GM12801 (cell line): ENCODE results near the gene CPAMD8.

Experiments used
- CTCF ChIP-seq: IDR thresholded peaks from one replicate; pipeline ENCODE4 v1.5.1; 2011; ENCODE audit warnings: control low read depth; ENCODE audit not compliant: insufficient read length; ENCODE audit errors: extremely low read depth

Gene CPAMD8

GRCh38 chr19:17054746-17055145, 28.1 kb upstream of the CPAMD8 start:
- TF ChIP-seq CTCF = no peak

- no peak for TF ChIP-seq CTCF
Observed at GRCh38 chr19:17052439-17052838, 25.8 kb upstream of the CPAMD8 start.

- no peak for TF ChIP-seq CTCF
Observed at GRCh38 chr19:17049711-17050280, 23.2 kb upstream of the CPAMD8 start.

- TF ChIP-seq CTCF = no peak
Observed at GRCh38 chr19:17048885-17049453, 22.4 kb upstream of the CPAMD8 start.

- no peak for TF ChIP-seq CTCF
Observed at GRCh38 chr19:17045907-17046502, 19.4 kb upstream of the CPAMD8 start.

GRCh38 chr19:17043744-17044143, 17.1 kb upstream of the CPAMD8 start:
- TF ChIP-seq CTCF = no peak

GRCh38 chr19:17041976-17042375, 15.4 kb upstream of the CPAMD8 start:
- TF ChIP-seq CTCF = no peak
